Measurements from ENCODE around the gene TM4SF20.

The TM4SF20 gene

GRCh38 chr2:227313310-227313709, 65.8 kb downstream of the TM4SF20 start:
- H3K4me3 ChIP-seq (ENCODE audit: low read length): no peak overlapping the region
- TF ChIP-seq CTCF (conservative IDR thresholded peaks at IDR 0.05; ENCODE audit: low read depth, low read length): no peak
- no peak for DNase-seq (ENCODE audit: low read depth)

GRCh38 chr2:227312579-227312978, 66.5 kb downstream of the TM4SF20 start:
- DNase-seq (ENCODE audit: low read depth): peak; percentile 73
- no peak for TF ChIP-seq CTCF (conservative IDR thresholded peaks at IDR 0.05; ENCODE audit: low read depth, low read length)
- no peak overlapping the region for H3K4me3 ChIP-seq (ENCODE audit: low read length)

Measured in retinal pigment epithelial cell (primary cell).